GM12892 (cell line): ENCODE measurements around the gene CBFA2T3.

Source experiments
- POLR2A ChIP-seq: IDR thresholded peaks from 2 replicates; pipeline ENCODE4 v1.6.1; 2011; ENCODE audit warnings: low read depth, low read length, control low read depth
- POLR2AphosphoS5 ChIP-seq: IDR thresholded peaks from 2 replicates; pipeline ENCODE4 v1.6.1; 2011; ENCODE audit warnings: low read depth, low read length, control low read depth
- TAF1 ChIP-seq: IDR thresholded peaks from 2 replicates; pipeline ENCODE4 v1.6.1; 2011; ENCODE audit warnings: low read depth, mild to moderate bottlenecking, control low read depth, low read length, borderline replicate concordance

DNA sequence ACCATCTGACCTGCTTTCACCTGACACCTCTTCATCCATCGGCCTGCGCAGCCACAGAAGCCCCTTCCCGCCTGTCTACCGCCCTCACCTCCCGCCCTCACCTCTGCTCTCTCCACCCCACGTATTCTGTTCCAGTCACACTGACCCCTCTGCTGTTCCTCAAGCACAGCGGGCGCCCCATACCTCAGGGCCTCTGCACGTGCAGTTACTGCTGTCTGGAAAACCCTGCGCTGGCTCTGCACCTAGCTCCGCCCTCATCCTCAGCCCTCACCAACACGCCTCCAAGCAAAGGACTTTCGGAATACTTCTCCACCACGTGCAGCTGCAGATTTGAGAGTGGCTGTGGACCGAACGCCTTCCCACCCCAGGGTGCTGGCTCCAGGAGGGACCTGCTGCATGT lies 85.9 kb downstream of the CBFA2T3 start:
- TF ChIP-seq POLR2AphosphoS5 (no peak), POLR2A (no peak), TAF1 (no peak)
